Erythroblast (primary cell): Measurements from ENCODE around the gene DOCK1.

Experiments
- GATA1 ChIP-seq: IDR thresholded peaks from 2 replicates; pipeline ENCODE4 v1.6.1; 2011; ENCODE audit warnings: low read depth, mild to moderate bottlenecking, control low read depth, low read length, moderate library complexity
- POLR2A ChIP-seq: IDR thresholded peaks from 2 replicates; pipeline ENCODE4 v1.6.1; 2011; ENCODE audit warnings: mild to moderate bottlenecking, low read length

DNA sequence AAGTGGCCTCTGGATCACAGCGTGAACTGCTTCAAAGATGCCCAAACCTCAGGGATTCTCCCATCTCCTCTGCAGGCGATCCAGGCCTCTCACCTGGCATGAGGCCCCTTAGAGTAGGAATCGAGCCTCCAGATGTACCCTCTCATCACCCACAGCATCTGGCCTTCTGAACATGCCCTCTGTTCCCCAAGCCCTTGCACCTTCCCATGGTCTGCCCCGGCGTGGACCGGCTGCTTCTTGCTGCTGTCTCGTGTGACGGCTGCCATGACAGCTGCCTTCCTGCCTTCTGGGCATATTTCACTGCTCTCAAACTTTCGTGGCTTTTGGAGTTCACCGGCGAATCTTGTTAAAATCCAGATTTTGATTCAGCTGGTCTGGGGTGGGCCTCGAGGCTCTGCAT lies 486.6 kb downstream of the DOCK1 start:
- TF ChIP-seq POLR2A (no peak), GATA1 (no peak)
